Epithelial cell of prostate (primary cell): ENCODE data around the gene ASB8.
A peak's percentile ranks its signal among the peaks of the same experiment; 100 is the strongest.
"Not testable (repeated sequence)": the region's sequence is repeated elsewhere in the genome, so short reads cannot be mapped to it uniquely, and the experiment has no call there.

Source experiments
- DNase-seq: peaks from one replicate; pipeline ENCODE4 v3.0.0-alpha.2; 2011; ENCODE audit warnings: low read depth, low spot score
- H3K27ac ChIP-seq: fragments of 450-650 bp; 2 replicates; pipeline ENCODE4 v1.5.1; 2017; ENCODE audit warnings: mild to moderate bottlenecking

ASB8 gene

DNA sequence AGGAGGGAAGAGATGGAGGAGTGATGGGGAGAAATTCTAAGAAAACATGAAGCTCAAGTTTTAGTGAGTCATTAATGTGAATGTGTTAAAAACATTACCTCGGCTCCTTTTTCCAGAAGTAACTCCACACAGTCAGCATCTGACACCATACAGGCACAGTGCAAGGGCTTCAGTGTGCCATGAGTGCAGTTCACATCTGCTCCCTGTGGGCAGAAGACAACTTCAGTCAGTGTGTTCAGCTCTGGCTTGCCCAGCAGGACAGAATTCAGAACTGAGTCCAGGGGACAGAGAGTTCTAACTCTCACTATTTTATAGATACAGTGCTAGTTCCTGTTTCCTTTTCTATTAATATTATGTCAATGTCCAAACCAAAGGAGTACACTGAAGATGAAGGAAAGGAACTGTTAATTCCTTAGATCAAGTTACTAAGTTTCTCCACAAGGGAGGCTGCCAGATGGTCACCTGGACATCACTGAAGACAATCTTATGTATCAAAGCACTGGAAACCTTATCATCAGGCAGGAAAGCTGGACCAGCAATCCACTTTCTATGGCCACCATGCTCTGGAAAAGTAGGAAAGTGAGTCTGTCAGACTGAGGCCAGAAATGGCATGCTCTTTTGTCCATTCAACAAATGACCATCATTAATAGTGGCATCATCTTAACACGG, 6.1 kb downstream of the ASB8 start:
- H3K27ac ChIP-seq: no peak overlapping the region
- DNase-seq: no peak

DNA sequence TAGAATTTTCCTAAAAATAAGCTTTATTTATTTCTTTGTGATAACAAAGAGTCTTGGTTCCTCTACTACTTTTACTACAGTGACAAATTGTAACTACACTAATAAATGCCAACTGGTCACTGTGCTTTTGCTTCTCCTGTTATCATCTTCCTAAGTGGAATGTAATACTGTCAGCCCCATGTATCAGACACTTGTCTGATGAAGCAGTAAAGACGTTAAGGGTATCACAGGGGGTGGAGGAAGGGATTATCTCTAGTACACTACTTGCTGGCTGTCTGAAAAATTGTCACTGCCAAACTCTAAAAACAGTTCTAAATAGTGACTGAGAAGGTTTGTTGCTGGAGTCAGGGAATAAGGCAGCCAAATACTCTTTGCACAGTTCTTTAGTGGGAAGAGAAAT, 11.3 kb downstream of the ASB8 start:
- no peak for DNase-seq

DNA sequence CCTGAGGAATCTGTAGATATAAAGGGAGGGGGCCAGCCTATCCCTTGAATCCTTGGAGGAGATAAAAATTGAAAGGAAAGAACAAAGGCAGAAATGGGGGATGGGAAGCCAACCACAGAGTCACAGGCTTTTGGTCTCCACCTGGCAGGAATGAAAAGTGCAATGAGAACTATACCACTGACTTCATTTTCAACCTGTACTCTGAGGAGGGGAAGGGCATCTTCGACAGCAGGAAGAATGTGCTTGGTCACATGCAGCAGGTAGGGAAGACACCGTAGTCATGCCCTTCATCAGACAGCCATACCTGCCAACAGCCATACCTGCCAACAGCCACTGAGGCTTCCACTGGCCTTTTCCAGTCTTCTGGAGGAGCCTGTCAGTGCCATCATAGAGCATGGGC, 13.4 kb downstream of the ASB8 start:
- no peak overlapping the region for H3K27ac ChIP-seq
- DNase-seq: no peak

More for the DNA sequence above, 11.3 kb downstream of the ASB8 start:
- no peak overlapping the region for H3K27ac ChIP-seq

GRCh38 chr12:48142818-48143674, 14.3 kb downstream of the ASB8 start:
- no peak overlapping the region for H3K27ac ChIP-seq
- DNase-seq: no peak

DNA sequence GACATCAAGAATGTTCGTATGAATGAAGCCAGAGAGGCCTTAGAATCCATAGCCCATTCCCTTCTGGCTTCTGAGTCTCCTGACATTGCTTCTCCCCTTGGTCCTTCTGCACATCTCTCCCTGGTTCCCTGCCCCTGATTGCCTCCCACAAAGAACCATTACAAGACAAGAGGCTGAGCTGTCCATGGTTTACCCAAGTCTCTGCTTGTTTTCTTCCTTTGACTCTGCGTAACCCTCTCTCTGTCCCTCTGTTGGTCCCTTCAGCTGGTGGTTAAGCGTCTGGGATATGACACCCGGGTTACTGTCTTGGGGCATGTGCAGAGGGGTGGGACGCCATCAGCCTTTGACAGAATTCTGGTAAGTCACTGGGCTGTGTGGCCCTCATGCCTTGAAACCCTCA, 22.3 kb downstream of the ASB8 start:
- DNase-seq: no peak
- no peak overlapping the region for H3K27ac ChIP-seq

GRCh38 chr12:48132826-48133225, 24.5 kb downstream of the ASB8 start:
- no peak overlapping the region for H3K27ac ChIP-seq
- DNase-seq: no peak

DNA sequence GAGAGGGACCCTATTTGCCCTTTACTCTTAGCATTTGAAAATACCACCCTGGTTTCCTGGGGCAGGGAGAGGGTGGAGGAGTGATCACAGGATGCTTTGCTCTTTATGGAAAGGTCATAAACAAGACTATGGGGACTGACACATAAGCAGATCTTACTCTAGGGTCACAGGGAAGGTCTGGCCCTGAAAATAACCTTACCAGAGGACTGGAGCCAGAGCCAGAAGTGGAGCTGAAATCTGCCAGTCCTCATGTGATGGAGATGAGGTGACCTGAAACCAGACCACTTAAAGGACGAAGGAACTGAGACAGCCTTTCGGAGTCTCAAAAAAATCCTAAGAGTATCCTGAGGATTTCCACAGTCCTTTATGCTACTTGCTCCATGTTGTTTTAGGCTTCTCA, 25.8 kb downstream of the ASB8 start:
- no peak overlapping the region for H3K27ac ChIP-seq
- DNase-seq: no peak

DNA sequence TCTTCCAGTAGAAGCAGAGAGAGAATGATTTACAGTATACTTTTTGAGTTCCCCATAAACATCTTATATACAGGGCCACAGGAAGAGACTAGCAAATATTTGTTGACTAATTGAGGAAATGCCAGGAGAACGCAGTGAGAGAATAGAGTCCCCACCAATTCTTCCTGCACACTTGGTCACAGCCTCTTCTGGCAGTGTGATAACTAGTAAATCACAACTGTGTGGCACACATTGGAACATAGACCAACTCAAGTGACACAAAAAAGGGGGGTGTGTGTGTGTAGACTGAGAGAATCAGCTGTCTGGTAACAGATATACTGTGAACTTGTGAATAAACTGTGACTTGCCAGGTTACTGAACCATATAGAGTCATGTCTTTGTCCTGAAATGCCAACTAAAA, 27.9 kb downstream of the ASB8 start:
- DNase-seq: no peak
- no peak overlapping the region for H3K27ac ChIP-seq

DNA sequence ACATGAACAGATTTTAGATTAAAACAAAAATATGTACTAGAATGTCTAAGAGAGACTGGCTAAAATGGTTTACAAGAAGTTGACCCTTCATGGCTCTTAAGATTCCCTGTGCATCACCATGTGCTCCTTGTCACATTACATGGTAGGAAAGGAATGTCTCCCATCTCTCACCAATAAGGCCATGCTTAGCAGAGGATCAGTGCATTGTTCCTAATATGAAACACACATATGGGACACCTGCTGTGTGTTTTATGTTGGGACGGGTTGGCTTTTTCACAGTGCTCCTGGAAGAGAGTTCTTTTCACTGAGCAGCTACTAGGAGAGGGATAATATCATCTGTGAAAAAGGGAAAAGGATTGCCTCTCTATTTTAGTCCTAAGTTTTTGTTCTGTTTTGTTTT, 28.5 kb downstream of the ASB8 start:
- H3K27ac ChIP-seq: no peak overlapping the region
- DNase-seq: no peak

GRCh38 chr12:48126953-48127630, 30.2 kb downstream of the ASB8 start:
- H3K27ac ChIP-seq: no peak overlapping the region
- no peak for DNase-seq

DNA sequence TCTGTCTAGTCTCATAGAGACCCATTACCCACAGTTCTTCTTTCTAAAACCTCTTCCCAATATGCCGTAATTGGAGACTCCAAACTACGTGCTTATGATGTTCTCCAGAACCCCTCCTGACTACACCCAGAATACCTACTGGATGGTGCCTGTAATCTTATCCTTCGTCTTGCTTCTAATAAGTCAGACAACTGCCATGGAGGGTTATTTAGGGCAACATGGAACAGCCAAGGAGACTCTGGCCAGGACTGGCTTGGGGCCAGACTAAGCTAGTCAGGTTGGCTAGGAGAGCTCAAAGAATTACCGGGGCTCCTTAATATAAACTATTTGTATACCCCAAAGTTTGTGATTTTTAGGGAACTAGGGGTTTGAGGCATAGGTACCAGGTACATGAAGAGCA, 31.3 kb downstream of the ASB8 start:
- DNase-seq: no peak

GRCh38 chr12:48125542-48125941, 31.8 kb downstream of the ASB8 start:
- H3K27ac ChIP-seq, DNase-seq: not testable (repeated sequence)

More for the DNA sequence above, 31.3 kb downstream of the ASB8 start:
- H3K27ac ChIP-seq: no peak overlapping the region

GRCh38 chr12:48123169-48123568, 34.1 kb downstream of the ASB8 start:
- no peak for DNase-seq
- no peak overlapping the region for H3K27ac ChIP-seq

GRCh38 chr12:48122065-48122834, 35.1 kb downstream of the ASB8 start:
- no peak overlapping the region for H3K27ac ChIP-seq
- no peak for DNase-seq

- no peak overlapping the region for H3K27ac ChIP-seq
- no peak for DNase-seq
These were observed 35.8 kb downstream of the ASB8 start for GRCh38 chr12:48121522-48121921.

DNA sequence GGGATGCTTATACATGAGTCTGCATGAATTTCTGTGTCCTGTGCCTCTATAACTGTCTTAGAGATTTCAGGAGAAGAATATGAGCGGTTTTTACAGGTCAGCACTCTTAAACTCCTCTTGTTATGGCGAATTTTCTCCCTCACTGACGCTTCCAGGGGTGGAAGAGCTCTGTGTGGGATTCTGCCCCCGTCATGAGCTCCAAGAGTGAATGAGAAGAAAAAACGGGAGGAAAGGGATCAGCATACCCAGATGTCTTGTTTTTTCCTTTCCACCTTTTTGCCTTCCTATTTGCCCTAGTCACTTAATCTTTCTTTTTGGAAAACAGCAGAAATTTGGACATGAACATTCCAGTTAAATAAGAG, 37.5 kb downstream of the ASB8 start:
- H3K27ac ChIP-seq: no peak overlapping the region
- DNase-seq: no peak

- DNase-seq: peak; percentile 60
- no peak within 1 kb of the TSS for H3K27ac ChIP-seq
These were observed 38.1 kb downstream of the ASB8 start, which contains the start of gene PFKM for GRCh38 chr12:48119078-48119833. Gene PFKM (plus strand): TSS chr12:48119364. CDS start chr12:48122775, 3,411 bp downstream.

- DNase-seq: no peak
- H3K27ac ChIP-seq: no peak overlapping the region
These were observed 38.9 kb downstream of the ASB8 start for GRCh38 chr12:48118284-48118871.

DNA sequence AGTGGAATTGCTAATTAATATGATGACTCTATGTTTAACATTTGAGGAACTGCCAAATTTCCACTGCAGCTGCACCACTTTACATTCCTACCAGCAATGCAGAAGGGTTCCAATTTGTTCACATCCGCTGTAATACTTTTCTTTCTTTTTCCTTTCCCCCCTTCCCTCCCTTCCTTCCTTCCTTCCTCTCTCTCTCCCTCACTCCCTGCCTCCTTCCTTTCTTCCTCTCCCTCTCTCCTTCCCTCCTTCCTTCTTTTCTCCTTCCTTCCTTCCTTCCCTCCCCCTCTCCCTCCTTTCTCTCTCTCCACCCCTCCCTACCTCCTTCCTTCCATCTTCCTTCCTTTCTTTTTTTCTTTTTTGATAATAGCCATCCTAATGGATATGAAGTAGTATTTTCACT, 41.4 kb downstream of the ASB8 start:
- H3K27ac ChIP-seq: no peak overlapping the region
- no peak for DNase-seq
